Spinal cord (tissue), 10 donors: Measurements from ENCODE around the gene NAALADL2. TPM values are rescaled to one million over a fixed set of nuclear protein-coding genes. Genes with fewer than 3 reads are reported as not detected.

Experiments used
- DNase-seq, 6 donors: peaks; one replicate each; pipeline versions ENCODE4 v3.0.0 to v3.0.0-alpha.2; 2013 to 2015; ENCODE audit warnings: low spot score in 6 of 6, low read depth in 4 of 6
- H3K27ac ChIP-seq: one replicate; pipeline ENCODE4 v1.5.1; 2013; ENCODE audit warnings: low read depth, low read length, control low read depth
- H3K27me3 ChIP-seq: one replicate; pipeline ENCODE4 v1.6.1; 2013; ENCODE audit warnings: low read length; ENCODE audit not compliant: control insufficient read depth, insufficient read depth
- H3K36me3 ChIP-seq: one replicate; pipeline ENCODE4 v1.6.1; 2013; ENCODE audit warnings: low read length; ENCODE audit not compliant: control insufficient read depth, insufficient read depth
- H3K4me1 ChIP-seq: one replicate; pipeline ENCODE4 v1.6.1; 2013; ENCODE audit warnings: low read length; ENCODE audit not compliant: control insufficient read depth, insufficient read depth
- H3K4me3 ChIP-seq: one replicate; pipeline ENCODE4 v1.5.1; 2013; ENCODE audit warnings: low read depth, low read length, control low read depth
- H3K9me3 ChIP-seq: one replicate; pipeline ENCODE4 v1.6.1; 2013; ENCODE audit warnings: low read length; ENCODE audit not compliant: control insufficient read depth, insufficient read depth
- WGBS: methylation state at CpG from one replicate; pipeline ENCODE4 v1.1.5; 2013; ENCODE audit warnings: missing lambda C conversion rate; ENCODE audit not compliant: insufficient coverage; 5-methylcytosine and 5-hydroxymethylcytosine counted together
- polyA plus RNA-seq, 2 donors: library from polyadenylated mRNA; unstranded; fragments of 120-200 nt; gene quantifications; one replicate each; pipeline ENCODE4 v1.2.1, GENCODE V29; 2013; ENCODE audit not compliant: insufficient read length in 2 of 2
- small RNA-seq: library from RNA; depleted of rRNA; stranded (forward); fragments of <200 nt; gene quantifications from one replicate; pipeline ENCODE3, GENCODE V24; 2014; ENCODE audit warnings: low replicate concordance
- total RNA-seq, 2 donors: library from RNA; depleted of rRNA in 1 of 2; stranded (reverse); fragments of 120-200 nt in 1 of 2; fragments of >200 nt in 1 of 2; gene quantifications; one replicate each; pipeline versions ENCODE4 v1.2.3 to v1.2.4, GENCODE V29; 2013 to 2014
- donor health status: healthy.

NAALADL2 gene
- total and polyA plus RNA-seq, 4 donors: 2.9 to 24.4 (median 11.1) TPM

- H3K9me3 ChIP-seq: no peaks in the 10 kb centered on the region
Observed at GRCh38 chr3:175851541-175851940, 992.4 kb downstream of the NAALADL2 start.

DNA sequence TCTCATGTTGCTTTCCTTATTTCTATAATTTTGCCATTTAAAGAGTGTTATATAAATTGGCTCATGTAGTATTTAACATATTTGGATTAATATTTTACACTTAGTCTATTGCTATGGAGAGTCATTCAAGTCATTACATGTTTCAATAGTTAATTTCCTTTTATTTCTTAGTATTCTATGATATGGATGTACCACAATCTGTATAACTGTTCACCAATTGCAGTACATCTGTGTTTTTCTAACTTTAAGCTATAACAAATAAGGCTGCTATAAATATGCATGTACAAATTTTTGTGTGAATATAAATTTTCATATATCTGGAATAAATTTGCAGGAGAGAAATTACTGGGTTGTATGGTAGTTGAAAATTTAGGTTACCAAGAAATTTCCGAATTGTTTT is 993.4 kb downstream of the NAALADL2 start:
- WGBS: no CpG with 5 or more reads among the region's 1 CpG

More at GRCh38 chr3:175851541-175851940, 992.4 kb downstream of the NAALADL2 start:
- Histone ChIP-seq H3K27ac (no peak overlapping the region), H3K4me1 (no peaks in the 10 kb centered on the region), H3K36me3 (no peaks in the 10 kb centered on the region), H3K27me3 (no peaks in the 10 kb centered on the region), H3K4me3 (no peak overlapping the region)
- DNase-seq: no peak
- 100% methylated on average over 3 of the region's 7 CpGs for WGBS

DNA sequence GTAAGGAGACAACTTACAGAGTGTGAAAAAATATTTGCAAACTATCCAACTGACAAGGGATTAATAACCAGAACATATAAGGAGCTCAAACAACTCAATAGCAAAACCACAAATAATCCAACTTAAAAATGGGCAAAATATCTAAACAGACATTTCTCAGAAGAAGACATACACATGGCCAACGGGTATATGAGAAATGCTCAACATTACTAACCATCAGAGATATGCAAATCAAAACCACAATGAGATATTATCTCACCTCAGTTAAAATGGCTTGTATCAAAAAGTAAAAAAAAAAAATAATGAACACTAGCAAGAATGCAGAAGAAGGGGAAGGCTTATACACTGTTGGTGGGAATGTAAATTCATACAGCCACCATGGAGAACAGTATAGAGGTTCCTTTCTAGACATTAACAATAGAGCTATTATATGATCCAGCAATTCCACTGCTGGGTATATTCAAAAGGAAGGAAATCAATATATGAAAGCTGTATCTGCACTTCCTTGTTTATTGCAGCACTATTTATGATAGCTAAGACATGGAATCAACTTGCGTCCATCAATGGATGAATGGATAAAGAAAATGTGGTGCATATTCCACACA is 998.6 kb downstream of the NAALADL2 start:
- Histone ChIP-seq H3K4me1 (no peaks in the 10 kb centered on the region), H3K36me3 (no peaks in the 10 kb centered on the region), H3K9me3 (no peaks in the 10 kb centered on the region), H3K27me3 (no peaks in the 10 kb centered on the region), H3K4me3 (no peak overlapping the region), H3K27ac (no peak overlapping the region)
- WGBS: no CpG with 5 or more reads among the region's 2 CpGs
- DNase-seq: no peak

More for the DNA sequence above, 993.4 kb downstream of the NAALADL2 start:
- Histone ChIP-seq H3K4me3 (no peak overlapping the region), H3K36me3 (no peaks in the 10 kb centered on the region), H3K9me3 (no peaks in the 10 kb centered on the region), H3K4me1 (no peaks in the 10 kb centered on the region), H3K27me3 (no peaks in the 10 kb centered on the region), H3K27ac (no peak overlapping the region)
- DNase-seq: no peak

Small RNA genes lying within 50 kb of the gene (small RNA-seq; reads per million reads assigned to genes)
- gene MIR4789: not detected
- gene RNU4-91P: not detected
- gene RNU6-1233P: not detected
- gene RNU6-1317P: not detected
